ENCODE data around the gene SERPINB7.

DNA sequence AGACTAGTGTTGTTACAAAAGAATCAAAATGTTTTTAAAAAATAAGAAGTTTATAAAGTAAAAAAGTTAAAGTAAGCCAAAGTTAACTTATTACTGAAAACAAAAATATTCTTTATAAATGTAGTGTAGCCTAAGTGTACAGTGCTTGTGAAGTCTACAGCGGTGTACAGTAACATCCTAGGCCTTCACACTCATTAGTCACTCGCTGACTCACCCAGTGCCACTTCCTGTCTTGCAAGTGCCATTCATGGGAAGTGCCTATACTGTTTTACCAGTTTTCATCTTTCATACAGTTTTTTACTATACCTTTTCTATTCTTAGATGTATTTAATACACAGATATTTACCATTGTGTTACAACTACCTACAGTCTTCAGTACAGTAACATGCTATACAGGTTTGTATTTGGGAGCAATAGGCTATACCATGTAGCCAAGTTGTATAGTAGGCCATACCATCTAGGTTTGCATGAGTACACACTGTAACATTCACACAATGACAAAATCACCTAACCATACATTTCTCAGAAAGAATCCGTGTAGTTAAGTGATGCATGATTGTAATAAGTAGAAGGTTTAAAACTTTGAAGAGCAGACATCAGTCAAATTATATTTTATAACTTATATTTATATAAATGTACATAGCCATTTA is 13.4 kb downstream of the SERPINB7 start:
- TF ChIP-seq CHD1 (IDR thresholded peaks at IDR 0.05; ENCODE audit: low read depth, low read length) (no peak), EZH2 (IDR thresholded peaks at IDR 0.05; ENCODE audit: low read depth, low read length, severe bottlenecking) (no peak), RFX5 (IDR thresholded peaks at IDR 0.05; ENCODE audit: borderline replicate concordance, low read depth, low read length) (no peak), SRF (IDR thresholded peaks at IDR 0.05; ENCODE audit: low read depth, low read length) (no peak), SUZ12 (IDR thresholded peaks at IDR 0.05; ENCODE audit: low read length) (no peak), TCF12 (IDR thresholded peaks at IDR 0.05; ENCODE audit: low read depth, low read length) (no peak), NRF1 (IDR thresholded peaks at IDR 0.05; ENCODE audit: low read depth, low read length) (no peak), POLR2A (IDR thresholded peaks at IDR 0.05; ENCODE audit: control extremely low read depth in 1 of 2, low read depth in 2 of 2, low read length in 2 of 2) (no peak), GTF2F1 (IDR thresholded peaks at IDR 0.05; ENCODE audit: borderline replicate concordance, low read depth, low read length) (no peak), ZNF274 (IDR thresholded peaks at IDR 0.05; ENCODE audit: borderline replicate concordance, extremely low read depth, low read length) (no peak)
- TF ChIP-seq, protein P1, sequence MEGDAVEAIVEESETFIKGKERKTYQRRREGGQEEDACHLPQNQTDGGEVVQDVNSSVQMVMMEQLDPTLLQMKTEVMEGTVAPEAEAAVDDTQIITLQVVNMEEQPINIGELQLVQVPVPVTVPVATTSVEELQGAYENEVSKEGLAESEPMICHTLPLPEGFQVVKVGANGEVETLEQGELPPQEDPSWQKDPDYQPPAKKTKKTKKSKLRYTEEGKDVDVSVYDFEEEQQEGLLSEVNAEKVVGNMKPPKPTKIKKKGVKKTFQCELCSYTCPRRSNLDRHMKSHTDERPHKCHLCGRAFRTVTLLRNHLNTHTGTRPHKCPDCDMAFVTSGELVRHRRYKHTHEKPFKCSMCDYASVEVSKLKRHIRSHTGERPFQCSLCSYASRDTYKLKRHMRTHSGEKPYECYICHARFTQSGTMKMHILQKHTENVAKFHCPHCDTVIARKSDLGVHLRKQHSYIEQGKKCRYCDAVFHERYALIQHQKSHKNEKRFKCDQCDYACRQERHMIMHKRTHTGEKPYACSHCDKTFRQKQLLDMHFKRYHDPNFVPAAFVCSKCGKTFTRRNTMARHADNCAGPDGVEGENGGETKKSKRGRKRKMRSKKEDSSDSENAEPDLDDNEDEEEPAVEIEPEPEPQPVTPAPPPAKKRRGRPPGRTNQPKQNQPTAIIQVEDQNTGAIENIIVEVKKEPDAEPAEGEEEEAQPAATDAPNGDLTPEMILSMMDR (IDR thresholded peaks at IDR 0.05; ENCODE audit: control extremely low read depth in 1 of 3, insufficient read depth in 1 of 3, low read depth in 1 of 3, low read length in 3 of 3): no peak
- TF ChIP-seq, protein P2, sequence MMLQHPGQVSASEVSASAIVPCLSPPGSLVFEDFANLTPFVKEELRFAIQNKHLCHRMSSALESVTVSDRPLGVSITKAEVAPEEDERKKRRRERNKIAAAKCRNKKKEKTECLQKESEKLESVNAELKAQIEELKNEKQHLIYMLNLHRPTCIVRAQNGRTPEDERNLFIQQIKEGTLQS (IDR thresholded peaks at IDR 0.05; ENCODE audit: insufficient read depth, low read depth, low read length): no peak
- TF ChIP-seq, protein P3, sequence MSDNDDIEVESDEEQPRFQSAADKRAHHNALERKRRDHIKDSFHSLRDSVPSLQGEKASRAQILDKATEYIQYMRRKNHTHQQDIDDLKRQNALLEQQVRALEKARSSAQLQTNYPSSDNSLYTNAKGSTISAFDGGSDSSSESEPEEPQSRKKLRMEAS (IDR thresholded peaks at IDR 0.05): no peak

Data from H1 (cell line).